Tibial nerve (tissue), 4 donors: ENCODE results near the gene PHKG1.
"Not testable (repeated sequence)": the region's sequence is repeated elsewhere in the genome, so short reads cannot be mapped to it uniquely, and the experiment has no call there.

Source experiments
- EP300 ChIP-seq, 2 donors: sonication (generic); formaldehyde crosslinking; IDR thresholded peaks; one replicate each; pipeline ENCODE4 v1.6.1; 2017; ENCODE audit warnings: antibody characterized with exemption in 2 of 2, mild to moderate bottlenecking in 1 of 2
- POLR2A ChIP-seq, 2 donors: fragments of 450-650 bp; IDR thresholded peaks; one replicate each; pipeline ENCODE4 v1.6.1; 2017; ENCODE audit warnings: antibody characterized with exemption in 2 of 2, mild to moderate bottlenecking in 2 of 2, moderate library complexity in 2 of 2
- TF ChIP-seq, protein P1 (sequence below), 5 experiments: fragments of 200-600 bp in 3 of 5; fragments of 450-650 bp in 2 of 5; sonication (generic) in 3 of 5; IDR thresholded peaks; one replicate each; pipeline ENCODE4 v1.5.1; 2016 to 2019; ENCODE audit warnings: antibody characterized with exemption in 5 of 5, mild to moderate bottlenecking in 3 of 5, moderate library complexity in 2 of 5

DNA sequence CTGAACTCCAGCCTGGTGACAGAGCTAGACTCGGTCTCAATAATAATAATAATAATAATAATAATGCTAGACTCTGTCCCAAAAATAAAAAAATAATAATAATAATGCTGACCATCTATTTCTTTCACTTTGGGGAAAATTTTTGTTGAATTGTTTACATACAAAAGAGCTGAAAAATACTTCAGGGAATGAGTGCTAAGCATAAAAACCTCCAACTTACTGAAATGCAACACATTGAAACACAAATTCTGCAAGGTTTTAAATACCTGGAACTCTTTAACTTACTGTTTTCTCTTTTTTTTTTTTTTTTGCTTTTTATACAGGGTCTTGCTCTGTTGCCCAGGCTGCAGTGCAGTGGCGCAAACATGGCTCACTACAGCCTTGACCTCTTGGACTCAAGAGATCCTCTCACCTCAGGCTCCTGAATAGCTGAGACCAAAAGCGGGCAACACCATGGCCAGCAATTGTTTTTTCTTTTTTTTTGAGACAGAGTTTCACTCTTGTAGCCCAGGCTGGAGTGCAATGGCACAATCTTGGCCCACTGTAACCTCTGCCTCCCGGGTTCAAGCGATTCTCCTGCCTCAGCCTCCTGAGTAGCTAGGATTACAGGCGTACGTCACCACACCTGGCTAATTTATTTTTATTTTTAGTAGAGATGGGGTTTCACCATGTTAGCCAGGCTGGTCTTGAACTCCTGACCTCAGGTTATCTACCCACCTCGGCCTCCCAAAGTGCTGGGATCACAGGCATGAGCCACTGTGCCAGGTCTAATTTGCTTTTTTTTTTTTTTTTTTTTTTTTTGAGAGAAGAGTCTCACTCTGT is 5.6 kb upstream of the PHKG1 start:
- TF ChIP-seq, protein P1, sequence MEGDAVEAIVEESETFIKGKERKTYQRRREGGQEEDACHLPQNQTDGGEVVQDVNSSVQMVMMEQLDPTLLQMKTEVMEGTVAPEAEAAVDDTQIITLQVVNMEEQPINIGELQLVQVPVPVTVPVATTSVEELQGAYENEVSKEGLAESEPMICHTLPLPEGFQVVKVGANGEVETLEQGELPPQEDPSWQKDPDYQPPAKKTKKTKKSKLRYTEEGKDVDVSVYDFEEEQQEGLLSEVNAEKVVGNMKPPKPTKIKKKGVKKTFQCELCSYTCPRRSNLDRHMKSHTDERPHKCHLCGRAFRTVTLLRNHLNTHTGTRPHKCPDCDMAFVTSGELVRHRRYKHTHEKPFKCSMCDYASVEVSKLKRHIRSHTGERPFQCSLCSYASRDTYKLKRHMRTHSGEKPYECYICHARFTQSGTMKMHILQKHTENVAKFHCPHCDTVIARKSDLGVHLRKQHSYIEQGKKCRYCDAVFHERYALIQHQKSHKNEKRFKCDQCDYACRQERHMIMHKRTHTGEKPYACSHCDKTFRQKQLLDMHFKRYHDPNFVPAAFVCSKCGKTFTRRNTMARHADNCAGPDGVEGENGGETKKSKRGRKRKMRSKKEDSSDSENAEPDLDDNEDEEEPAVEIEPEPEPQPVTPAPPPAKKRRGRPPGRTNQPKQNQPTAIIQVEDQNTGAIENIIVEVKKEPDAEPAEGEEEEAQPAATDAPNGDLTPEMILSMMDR (IDR thresholded peaks at IDR 0.05), result not testable (repeated sequence)
- TF ChIP-seq POLR2A, EP300 (IDR thresholded peaks at IDR 0.05): not testable (repeated sequence)
